ENCODE measurements around the gene CDX1. TPM values are rescaled to one million over a fixed set of nuclear protein-coding genes. Genes with fewer than 3 reads are reported as not detected.

The CDX1 gene
- total RNA-seq, 1 donor from 2014 or later, result not detected

- peak; percentile 82 for FAIRE-seq
Observed at GRCh38 chr5:150152636-150153462, 13.7 kb upstream of the CDX1 start.

DNA sequence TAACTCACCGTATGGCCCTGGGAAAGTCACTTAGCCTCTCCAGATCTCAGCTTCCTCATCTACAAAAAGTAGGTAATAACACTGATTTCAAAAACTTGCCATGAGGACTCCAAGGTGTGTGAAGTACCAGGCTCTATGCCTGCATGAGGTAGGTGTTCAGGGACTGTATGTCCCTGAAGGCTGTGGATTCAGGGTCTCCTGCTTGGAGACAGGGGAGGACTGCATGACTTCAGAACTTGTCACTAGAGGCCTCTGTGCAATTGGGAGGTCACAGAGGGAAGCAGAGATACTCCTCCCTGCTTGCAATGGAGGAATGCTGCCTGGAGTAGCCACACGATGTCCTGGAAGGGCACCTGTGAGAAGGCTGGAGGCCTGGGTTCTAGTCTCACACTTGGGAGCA is 13.1 kb upstream of the CDX1 start:
- FAIRE-seq (no peak), DNase-seq (ENCODE audit: low read depth) (no peak)
- H3K27me3 ChIP-seq (ENCODE audit: control insufficient read depth, insufficient read depth, low read length), result peaks cover 12% of the 10 kb centered on the region
- no peak overlapping the region for H3K4me3 ChIP-seq (ENCODE audit: low read depth, low read length)
- TF ChIP-seq CTCF (IDR thresholded peaks at IDR 0.05; ENCODE audit: insufficient read depth, low read length, severe bottlenecking), result no peak
- no peaks in the 10 kb centered on the region for H3K36me3 ChIP-seq (ENCODE audit: control insufficient read depth, insufficient read depth, low read length)

More at GRCh38 chr5:150152636-150153462, 13.7 kb upstream of the CDX1 start:
- H3K36me3 ChIP-seq (ENCODE audit: control insufficient read depth, insufficient read depth, low read length), result no peaks in the 10 kb centered on the region
- H3K4me3 ChIP-seq (ENCODE audit: low read depth, low read length), result no peak overlapping the region
- DNase-seq (ENCODE audit: low read depth), result no peak
- H3K27me3 ChIP-seq (ENCODE audit: control insufficient read depth, insufficient read depth, low read length), result peaks cover 12% of the 10 kb centered on the region
- no peak for TF ChIP-seq CTCF (IDR thresholded peaks at IDR 0.05; ENCODE audit: insufficient read depth, low read length, severe bottlenecking)

GRCh38 chr5:150153957-150154617 is 12.5 kb upstream of the CDX1 start:
- FAIRE-seq (peak; percentile 43), DNase-seq (ENCODE audit: low read depth) (no peak)
- Histone ChIP-seq H3K36me3 (ENCODE audit: control insufficient read depth, insufficient read depth, low read length) (no peaks in the 10 kb centered on the region), H3K27me3 (ENCODE audit: control insufficient read depth, insufficient read depth, low read length) (peaks cover 12% of the 10 kb centered on the region), H3K4me3 (ENCODE audit: low read depth, low read length) (no peak overlapping the region)
- TF ChIP-seq CTCF (IDR thresholded peaks at IDR 0.05; ENCODE audit: insufficient read depth, low read length, severe bottlenecking), result no peak

DNA sequence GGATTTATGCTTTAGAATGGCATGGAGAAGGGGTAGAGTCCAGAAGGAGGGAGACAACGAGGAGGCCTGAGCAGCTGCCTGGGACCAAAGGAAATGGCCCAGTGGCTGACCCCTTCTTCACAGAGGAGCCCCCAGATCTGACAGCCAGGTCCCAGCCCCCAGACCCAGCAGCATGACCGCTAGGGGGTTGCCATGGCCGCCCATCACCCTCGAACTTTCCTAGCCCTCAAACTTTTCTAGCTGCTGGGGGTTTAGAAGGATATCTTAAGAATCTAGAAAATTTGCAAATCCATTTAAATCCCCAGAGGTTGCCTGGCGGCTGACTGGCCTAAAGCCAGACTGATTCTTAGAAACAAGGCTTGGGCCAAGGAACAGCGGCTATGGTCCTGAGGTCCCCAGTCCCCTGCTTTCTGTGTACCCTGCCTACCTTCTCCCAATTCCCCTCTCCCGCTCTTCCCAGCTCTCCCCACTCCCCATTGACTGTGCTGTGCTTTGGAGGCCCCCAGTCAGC is 11.9 kb upstream of the CDX1 start:
- FAIRE-seq (no peak), DNase-seq (ENCODE audit: low read depth) (no peak)
- H3K4me3 ChIP-seq (ENCODE audit: low read depth, low read length), result no peak overlapping the region
- H3K36me3 ChIP-seq (ENCODE audit: control insufficient read depth, insufficient read depth, low read length), result no peaks in the 10 kb centered on the region
- TF ChIP-seq CTCF (IDR thresholded peaks at IDR 0.05; ENCODE audit: insufficient read depth, low read length, severe bottlenecking), result no peak
- peaks cover 12% of the 10 kb centered on the region for H3K27me3 ChIP-seq (ENCODE audit: control insufficient read depth, insufficient read depth, low read length)

GRCh38 chr5:150155258-150156026 is 11.1 kb upstream of the CDX1 start, which contains the start of gene PDGFRB:
PDGFRB (minus strand) TSS chr5:150155845; CDS start chr5:150137047, 18,798 bp downstream.
- Histone ChIP-seq H3K4me3 (ENCODE audit: low read depth, low read length) (no peak within 1 kb of the TSS), H3K36me3 (ENCODE audit: control insufficient read depth, insufficient read depth, low read length) (no peaks in the 10 kb centered on the region), H3K27me3 (ENCODE audit: control insufficient read depth, insufficient read depth, low read length) (peaks cover 12% of the 10 kb centered on the region)
- DNase-seq (ENCODE audit: low read depth) (no peak), FAIRE-seq (no peak)
- no peak for TF ChIP-seq CTCF (IDR thresholded peaks at IDR 0.05; ENCODE audit: insufficient read depth, low read length, severe bottlenecking)

All from bronchial epithelial cell (primary cell).